Psoas muscle (tissue), 8 donors: ENCODE measurements around the gene PTK6. TPM values are rescaled to one million over a fixed set of nuclear protein-coding genes. Genes with fewer than 3 reads are reported as not detected.
"Not testable (repeated sequence)": the region's sequence is repeated elsewhere in the genome, so short reads cannot be mapped to it uniquely, and the experiment has no call there.

Experiments
- ATAC-seq, 4 donors: fragments of 200-7000 bp; cut with Tn5 transposase; one replicate each; pipeline ENCODE4 v1.9.1; 2020; ENCODE audit warnings: moderate library complexity in 3 of 4, mild to moderate bottlenecking in 2 of 4
- DNase-seq, 2 donors: peaks; one replicate each; pipeline ENCODE4 v3.0.0-alpha.2; 2020
- H3K27ac ChIP-seq: fragments of 200-600 bp; one replicate; pipeline ENCODE4 v1.8.0; 2022
- H3K27me3 ChIP-seq, 3 donors: fragments of 200-600 bp in 1 of 3; one replicate each; pipeline versions ENCODE4 v1.6.1 to v1.8.0; 2013 to 2022; ENCODE audit warnings: low read length in 2 of 3, mild to moderate bottlenecking in 2 of 3, moderate library complexity in 1 of 3; ENCODE audit not compliant: insufficient read depth in 3 of 3
- H3K36me3 ChIP-seq, 2 donors: fragments of 200-600 bp in 1 of 2; one replicate each; pipeline versions ENCODE4 v1.6.1 to v1.8.0; 2013 to 2022; ENCODE audit warnings: low read depth in 1 of 2, mild to moderate bottlenecking in 1 of 2, moderate library complexity in 1 of 2; ENCODE audit not compliant: insufficient read depth in 1 of 2
- H3K4me1 ChIP-seq: fragments of 200-600 bp; one replicate; pipeline ENCODE4 v1.8.0; 2022
- H3K4me3 ChIP-seq: fragments of 200-600 bp; one replicate; pipeline ENCODE4 v1.8.0; 2022; ENCODE audit warnings: mild to moderate bottlenecking
- H3K9me3 ChIP-seq: fragments of 200-600 bp; one replicate; pipeline ENCODE4 v1.8.0; 2022
- CTCF ChIP-seq: fragments of 200-600 bp; IDR thresholded peaks from one replicate; pipeline ENCODE4 v1.8.0; 2022; ENCODE audit warnings: antibody characterized with exemption
- WGBS, 3 donors: extraction: QIAGEN DNeasy Blood & Tissue Kit; methylation state at CpG; one replicate each; pipeline versions ENCODE4 v1.1.6 to v1.1.7; 2013; 5-methylcytosine and 5-hydroxymethylcytosine counted together
- intact Hi-C, 2 donors: fragments of 100-400 bp; cut with DNase I; formaldehyde crosslinking; loops; one replicate each; pipeline versions ENCODE4 v1.11.0 to v1.14.2; 2022
- polyA plus RNA-seq, 3 donors: library from polyadenylated mRNA; stranded (reverse); fragments of 200-250 nt; gene quantifications; one replicate each; pipeline ENCODE4 v1.2.3, GENCODE V29; 2013
- total RNA-seq, 4 donors: library from RNA; stranded (reverse); fragmentation: NEBNext Ultra II Directional in 2 of 4; extraction: Animal tissue kit (Norgen Biotek cat#: 25700) in 2 of 4; gene quantifications; one replicate each; pipeline versions ENCODE4 v1.2.1 to v1.2.4, GENCODE V29; 2021 to 2023
- donor health status: healthy with polysubstance abuse.
- donor health status: DM: no; HTN: no; CAD: no; lungs with moderate emphysema.
- donor health status: Bipolar disorder and iron deficiency.
- donor health status: healthy.
- donor health status: DM: yes; HTN: yes; CAD: no.
- donor health status: DM: no; HTN: no; CAD: no.
- donor health status: DM: no; HTN: no; CAD: no.
- donor health status: DM: yes; HTN: yes; CAD: no.

The PTK6 gene
- total and polyA plus RNA-seq, 7 donors: 0.04 to 0.06 (median 0.04) TPM; not detected in 4

GRCh38 chr20:63518946-63519667, 18.1 kb downstream of the PTK6 start:
- H3K27ac ChIP-seq: no peak overlapping the region
- H3K9me3 ChIP-seq: no peaks in the 10 kb centered on the region
- WGBS, 3 donors: 74 to 84% (median 75%) methylated on average over 31 to 32 of the region's 32 CpGs
- intact Hi-C loops: no loop called here
- H3K4me3 ChIP-seq: peak overlapping the region; percentile 80
- DNase-seq (peak in 1 of 2 donors; percentile 53), ATAC-seq (peak in 1 of 4 donors; percentile 0)
- no peaks in the 10 kb centered on the region for H3K27me3 ChIP-seq
- peaks cover 19% of the 10 kb centered on the region for H3K4me1 ChIP-seq
- H3K36me3 ChIP-seq: peaks cover 0 to 24% of the 10 kb centered on the region in 2 donors
- TF ChIP-seq CTCF: no peak

GRCh38 chr20:63518351-63518861, 18.8 kb downstream of the PTK6 start:
- H3K4me1 ChIP-seq: peaks cover 19% of the 10 kb centered on the region
- no peaks in the 10 kb centered on the region for H3K27me3 ChIP-seq
- H3K27ac ChIP-seq: no peak overlapping the region
- DNase-seq: peak in 1 of 2 donors; percentile 51
- WGBS, 3 donors: 80 to 86% (median 82%) methylated on average over 20 of the region's 20 CpGs
- H3K4me3 ChIP-seq: no peak overlapping the region
- H3K36me3 ChIP-seq: peaks cover 0 to 24% of the 10 kb centered on the region in 2 donors
- H3K9me3 ChIP-seq: no peaks in the 10 kb centered on the region
- ATAC-seq: no peak
- TF ChIP-seq CTCF: no peak
- intact Hi-C loops: no loop called here

GRCh38 chr20:63517376-63518309, 19.5 kb downstream of the PTK6 start:
- Histone ChIP-seq H3K4me1 (peaks cover 18% of the 10 kb centered on the region), H3K27me3 (no peaks in the 10 kb centered on the region), H3K36me3 (peaks cover 0 to 19% of the 10 kb centered on the region in 2 donors), H3K4me3 (no peak overlapping the region), H3K27ac (no peak overlapping the region), H3K9me3 (no peaks in the 10 kb centered on the region)
- ATAC-seq: no peak
- TF ChIP-seq CTCF: no peak
- DNase-seq: peak in 1 of 2 donors; percentile 40
- 82 to 86% (median 85%) methylated on average over 30 to 32 of the region's 32 CpGs for WGBS, 3 donors
- intact Hi-C loops: no loop called here

GRCh38 chr20:63514520-63514919, 22.7 kb downstream of the PTK6 start:
- H3K27me3 ChIP-seq, intact Hi-C loops, ATAC-seq, H3K27ac ChIP-seq, H3K4me3 ChIP-seq, H3K9me3 ChIP-seq: not testable (repeated sequence)
- H3K36me3 ChIP-seq: peaks cover 0 to 14% of the 10 kb centered on the region in 2 donors
- WGBS, 3 donors: 73 to 79% (median 75%) methylated on average over 9 to 10 of the region's 10 CpGs
- peak in 1 of 2 donors; percentile 26 for DNase-seq
- H3K4me1 ChIP-seq: peaks cover 12% of the 10 kb centered on the region

- intact Hi-C loops: no loop called here
- Histone ChIP-seq H3K27me3 (no peaks in the 10 kb centered on the region), H3K9me3 (no peaks in the 10 kb centered on the region), H3K4me3 (no peak overlapping the region), H3K36me3 (peaks cover 0 to 14% of the 10 kb centered on the region in 2 donors), H3K4me1 (peaks cover 13% of the 10 kb centered on the region), H3K27ac (no peak overlapping the region)
- ATAC-seq (no peak), DNase-seq (no peak)
- TF ChIP-seq CTCF: no peak
- 84 to 88% (median 88%) methylated on average over 3 of the region's 3 CpGs for WGBS, 3 donors
Observed at GRCh38 chr20:63513207-63513606, 24.0 kb downstream of the PTK6 start.
